Measurements from ENCODE around the gene SNAPC4.
A peak's percentile ranks its signal among the peaks of the same experiment; 100 is the strongest.

The SNAPC4 gene

GRCh38 chr9:136372561-136373299 is 27.2 kb downstream of the SNAPC4 start:
- DNase-seq (ENCODE audit: low read depth in 2 of 2) = no peak

GRCh38 chr9:136372006-136372405 is 28.0 kb downstream of the SNAPC4 start:
- no peak for DNase-seq (ENCODE audit: low read depth in 2 of 2)

GRCh38 chr9:136371533-136371880 is 28.5 kb downstream of the SNAPC4 start:
- DNase-seq (ENCODE audit: low read depth in 2 of 2) = no peak

- no peak for DNase-seq (ENCODE audit: low read depth in 2 of 2)
Measured at GRCh38 chr9:136370687-136371532, 29.1 kb downstream of the SNAPC4 start.

GRCh38 chr9:136370037-136370436 is 29.9 kb downstream of the SNAPC4 start:
- no peak for DNase-seq (ENCODE audit: low read depth in 2 of 2)

GRCh38 chr9:136368190-136368589 is 31.8 kb downstream of the SNAPC4 start:
- no peak for DNase-seq (ENCODE audit: low read depth in 2 of 2)

GRCh38 chr9:136367296-136368145 is 32.4 kb downstream of the SNAPC4 start:
- no peak for DNase-seq (ENCODE audit: low read depth in 2 of 2)

GRCh38 chr9:136366826-136367225 is 33.1 kb downstream of the SNAPC4 start:
- no peak for DNase-seq (ENCODE audit: low read depth in 2 of 2)

- no peak for DNase-seq (ENCODE audit: low read depth in 2 of 2)
Measured at GRCh38 chr9:136365775-136366222, 34.2 kb downstream of the SNAPC4 start.

GRCh38 chr9:136364942-136365774 is 34.8 kb downstream of the SNAPC4 start:
- DNase-seq (ENCODE audit: low read depth in 2 of 2) = no peak

- DNase-seq (ENCODE audit: low read depth in 2 of 2) = no peak
Measured at GRCh38 chr9:136363949-136364748, 35.8 kb downstream of the SNAPC4 start.

- DNase-seq (ENCODE audit: low read depth in 2 of 2) = peak; percentile 97 to 98
Measured at GRCh38 chr9:136363106-136363948, 36.6 kb downstream of the SNAPC4 start, which contains the start of gene DNLZ. TSS of gene DNLZ (minus strand) at chr9:136363744. CDS start at chr9:136363714, 30 bp downstream.

GRCh38 chr9:136362450-136362784 is 37.6 kb downstream of the SNAPC4 start:
- no peak for DNase-seq (ENCODE audit: low read depth in 2 of 2)

- DNase-seq (ENCODE audit: low read depth in 2 of 2) = no peak
Measured at GRCh38 chr9:136361754-136362449, 38.1 kb downstream of the SNAPC4 start.

GRCh38 chr9:136361047-136361753 is 38.8 kb downstream of the SNAPC4 start:
- no peak for DNase-seq (ENCODE audit: low read depth in 2 of 2)

GRCh38 chr9:136359774-136360718 is 39.9 kb downstream of the SNAPC4 start:
- no peak for DNase-seq (ENCODE audit: low read depth in 2 of 2)

- no peak for DNase-seq (ENCODE audit: low read depth in 2 of 2)
Measured at GRCh38 chr9:136358888-136359287, 41.1 kb downstream of the SNAPC4 start.

Measured in stimulated activated CD8-positive, alpha-beta memory T cell treated with anti-CD3 and anti-CD28 coated beads, Interleukin-2, amount 100 ng/mL, for 48 hours (primary cell).